ENCODE results near the gene PIK3C2B. TPM values are rescaled to one million over a fixed set of nuclear protein-coding genes. Genes with fewer than 3 reads are reported as not detected.
A peak's percentile ranks its signal among the peaks of the same experiment; 100 is the strongest.

Gene PIK3C2B
- total RNA-seq, 4 donors from 2014 or later, result 7.9 to 18.2 (median 16.1) TPM

GRCh38 chr1:204503913-204504519, 9.4 kb upstream of the PIK3C2B start:
- no peak overlapping the region for H3K27ac ChIP-seq
- no peaks in the 10 kb centered on the region for H3K27me3 ChIP-seq
- H3K9me3 ChIP-seq, result no peaks in the 10 kb centered on the region
- no peak for ATAC-seq
- TF ChIP-seq, protein P1, sequence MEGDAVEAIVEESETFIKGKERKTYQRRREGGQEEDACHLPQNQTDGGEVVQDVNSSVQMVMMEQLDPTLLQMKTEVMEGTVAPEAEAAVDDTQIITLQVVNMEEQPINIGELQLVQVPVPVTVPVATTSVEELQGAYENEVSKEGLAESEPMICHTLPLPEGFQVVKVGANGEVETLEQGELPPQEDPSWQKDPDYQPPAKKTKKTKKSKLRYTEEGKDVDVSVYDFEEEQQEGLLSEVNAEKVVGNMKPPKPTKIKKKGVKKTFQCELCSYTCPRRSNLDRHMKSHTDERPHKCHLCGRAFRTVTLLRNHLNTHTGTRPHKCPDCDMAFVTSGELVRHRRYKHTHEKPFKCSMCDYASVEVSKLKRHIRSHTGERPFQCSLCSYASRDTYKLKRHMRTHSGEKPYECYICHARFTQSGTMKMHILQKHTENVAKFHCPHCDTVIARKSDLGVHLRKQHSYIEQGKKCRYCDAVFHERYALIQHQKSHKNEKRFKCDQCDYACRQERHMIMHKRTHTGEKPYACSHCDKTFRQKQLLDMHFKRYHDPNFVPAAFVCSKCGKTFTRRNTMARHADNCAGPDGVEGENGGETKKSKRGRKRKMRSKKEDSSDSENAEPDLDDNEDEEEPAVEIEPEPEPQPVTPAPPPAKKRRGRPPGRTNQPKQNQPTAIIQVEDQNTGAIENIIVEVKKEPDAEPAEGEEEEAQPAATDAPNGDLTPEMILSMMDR (IDR thresholded peaks at IDR 0.05), result no peak
- no peak for TF ChIP-seq POLR2A (IDR thresholded peaks at IDR 0.05)
- WGBS, 2 donors (ENCODE audit: low coverage in 1 of 2), result 78 to 85% methylated on average over 4 of the region's 4 CpGs
- peaks cover 0 to 23% (median 0%) of the 10 kb centered on the region in 3 donors for H3K4me1 ChIP-seq
- no peak overlapping the region for H3K4me3 ChIP-seq
- no peaks in the 10 kb centered on the region for H3K36me3 ChIP-seq

- WGBS, 2 donors (ENCODE audit: low coverage in 1 of 2), result 13 to 19% methylated on average over 7 of the region's 7 CpGs
- TF ChIP-seq POLR2A (IDR thresholded peaks at IDR 0.05), result no peak
- TF ChIP-seq, protein P1 (IDR thresholded peaks at IDR 0.05), result peak; percentile 71 to 87 (median 80)
- Histone ChIP-seq H3K36me3 (no peaks in the 10 kb centered on the region), H3K27ac (no peak overlapping the region), H3K9me3 (no peaks in the 10 kb centered on the region), H3K4me3 (no peak overlapping the region), H3K27me3 (no peaks in the 10 kb centered on the region), H3K4me1 (peaks cover 0 to 23% (median 0%) of the 10 kb centered on the region in 3 donors)
- ATAC-seq, result no peak
These were observed 8.7 kb upstream of the PIK3C2B start for GRCh38 chr1:204503122-204503912.

DNA sequence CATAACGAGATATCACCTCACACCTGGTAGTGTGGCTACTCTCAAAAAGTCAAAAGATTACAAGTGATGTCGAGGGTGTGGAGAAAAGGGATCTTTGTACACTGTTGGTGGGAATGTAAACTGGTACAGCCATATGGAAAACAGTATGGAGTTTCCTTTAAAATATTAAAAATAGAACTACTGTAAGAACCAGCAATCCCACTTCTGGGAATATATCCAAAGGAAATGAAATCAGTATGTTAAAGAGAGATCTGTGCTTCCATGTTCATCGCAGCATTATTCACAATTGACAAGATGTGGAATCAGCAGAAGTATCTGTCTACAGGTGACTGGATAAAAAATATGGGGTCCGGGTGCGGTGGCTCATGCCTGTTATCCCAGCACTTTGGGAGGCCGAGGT, 7.6 kb upstream of the PIK3C2B start:
- ATAC-seq, result no peak
- TF ChIP-seq EP300 (IDR thresholded peaks at IDR 0.05), result no peak
- Histone ChIP-seq H3K9me3 (no peaks in the 10 kb centered on the region), H3K4me3 (no peak overlapping the region), H3K27me3 (no peaks in the 10 kb centered on the region), H3K4me1 (peaks cover 0 to 15% (median 0%) of the 10 kb centered on the region in 3 donors), H3K36me3 (no peaks in the 10 kb centered on the region), H3K27ac (no peak overlapping the region)
- WGBS, 2 donors (ENCODE audit: low coverage in 1 of 2), result 66 to 67% methylated on average over 5 to 6 of the region's 6 CpGs

DNA sequence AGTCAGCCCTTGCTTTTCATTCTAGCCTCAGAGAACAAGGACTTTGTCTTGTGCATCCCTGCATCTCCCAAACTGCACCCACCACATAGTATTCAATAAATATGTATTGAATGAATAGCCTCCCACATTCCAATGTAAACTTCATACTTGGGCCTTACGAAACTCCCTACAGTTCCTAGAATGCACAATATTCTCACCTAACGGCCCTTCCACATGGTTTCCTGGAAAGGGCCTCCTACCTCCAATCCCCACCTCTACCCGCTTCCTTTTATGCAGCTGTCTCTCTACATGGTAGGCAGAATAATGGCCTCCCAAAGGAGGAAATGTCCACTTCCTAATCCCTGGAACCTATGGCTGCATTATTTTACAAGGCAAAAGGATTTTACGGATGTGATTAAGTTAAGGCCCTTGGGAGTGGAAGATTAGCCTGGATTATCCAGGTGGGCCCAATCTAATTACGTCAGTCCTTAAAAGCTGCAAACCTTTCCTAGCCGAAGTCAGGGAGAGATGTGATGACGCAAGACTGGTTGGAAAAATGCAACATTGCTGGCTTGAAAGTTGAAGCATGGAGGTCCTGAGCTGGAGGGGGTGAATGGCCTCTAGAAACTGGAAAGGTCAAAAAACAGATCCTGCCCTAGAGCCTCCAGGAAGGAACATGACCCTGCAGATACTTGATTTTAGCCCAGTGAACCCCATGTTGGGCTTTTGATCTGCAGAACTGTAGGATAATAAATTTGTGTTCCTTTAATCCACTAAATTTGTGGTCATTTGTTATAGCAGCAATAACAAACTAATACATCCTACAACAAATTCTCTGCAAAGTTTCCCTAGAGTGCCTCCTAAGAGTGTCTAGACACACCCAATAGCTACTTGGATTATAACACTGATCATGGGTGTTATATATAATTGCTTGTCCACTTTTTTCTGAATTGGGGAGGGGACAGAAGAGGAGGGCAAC, 5.2 kb upstream of the PIK3C2B start:
- Histone ChIP-seq H3K27ac (no peak overlapping the region), H3K36me3 (no peaks in the 10 kb centered on the region), H3K4me1 (peaks cover 0 to 14% (median 0%) of the 10 kb centered on the region in 3 donors), H3K4me3 (no peak overlapping the region), H3K27me3 (no peaks in the 10 kb centered on the region), H3K9me3 (no peaks in the 10 kb centered on the region)
- ATAC-seq, result no peak
- WGBS, 2 donors (ENCODE audit: low coverage in 1 of 2), result 86 to 97% methylated on average over 6 of the region's 7 CpGs
- TF ChIP-seq POLR2AphosphoS5 (IDR thresholded peaks at IDR 0.05) (no peak), EP300 (IDR thresholded peaks at IDR 0.05) (no peak), POLR2A (IDR thresholded peaks at IDR 0.05) (no peak)
- TF ChIP-seq, protein P1 (IDR thresholded peaks at IDR 0.05), result no peak

DNA sequence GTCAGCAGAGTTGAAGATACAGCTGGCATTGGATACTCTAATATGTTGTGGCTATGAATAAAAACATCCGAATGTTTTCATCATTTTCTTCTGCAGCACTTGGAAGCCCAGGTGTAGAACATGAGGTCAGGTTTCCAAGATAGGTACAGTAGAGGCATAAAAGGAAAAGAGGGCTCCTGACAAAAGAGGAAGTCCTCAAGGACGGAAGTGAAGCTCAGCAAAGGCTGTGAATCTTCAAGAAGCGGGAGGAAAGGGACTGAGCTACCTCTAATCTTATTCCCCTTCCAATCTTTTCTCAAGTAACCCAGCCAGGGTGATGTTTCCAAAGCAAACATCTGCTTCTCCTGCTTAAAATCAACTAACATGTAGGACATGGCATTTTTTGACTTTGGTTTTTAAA, 4.4 kb upstream of the PIK3C2B start:
- Histone ChIP-seq H3K27me3 (no peaks in the 10 kb centered on the region), H3K4me1 (peaks cover 0 to 17% (median 0%) of the 10 kb centered on the region in 3 donors), H3K27ac (no peak overlapping the region), H3K4me3 (no peak overlapping the region), H3K36me3 (no peaks in the 10 kb centered on the region), H3K9me3 (no peaks in the 10 kb centered on the region)
- no peak for ATAC-seq
- TF ChIP-seq POLR2A (IDR thresholded peaks at IDR 0.05), result no peak
- TF ChIP-seq, protein P1 (IDR thresholded peaks at IDR 0.05), result no peak
- no peak for TF ChIP-seq POLR2AphosphoS5 (IDR thresholded peaks at IDR 0.05)
- no peak for TF ChIP-seq EP300 (IDR thresholded peaks at IDR 0.05)
- 65 to 78% methylated on average over 3 of the region's 3 CpGs for WGBS, 2 donors (ENCODE audit: low coverage in 1 of 2)

Measured in gastroesophageal sphincter (tissue), 4 donors.